HG03175 (cell line): Measurements from ENCODE around the gene LACRT.

Experiments
- ATAC-seq: cut with Tn5 transposase; IDR thresholded peaks from one replicate; pipeline ENCODE4 v1.9.1; 2021; ENCODE audit warnings: mild to moderate bottlenecking, moderate library complexity; ENCODE audit not compliant: unreplicated experiment

The LACRT gene, protein sequence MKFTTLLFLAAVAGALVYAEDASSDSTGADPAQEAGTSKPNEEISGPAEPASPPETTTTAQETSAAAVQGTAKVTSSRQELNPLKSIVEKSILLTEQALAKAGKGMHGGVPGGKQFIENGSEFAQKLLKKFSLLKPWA

DNA sequence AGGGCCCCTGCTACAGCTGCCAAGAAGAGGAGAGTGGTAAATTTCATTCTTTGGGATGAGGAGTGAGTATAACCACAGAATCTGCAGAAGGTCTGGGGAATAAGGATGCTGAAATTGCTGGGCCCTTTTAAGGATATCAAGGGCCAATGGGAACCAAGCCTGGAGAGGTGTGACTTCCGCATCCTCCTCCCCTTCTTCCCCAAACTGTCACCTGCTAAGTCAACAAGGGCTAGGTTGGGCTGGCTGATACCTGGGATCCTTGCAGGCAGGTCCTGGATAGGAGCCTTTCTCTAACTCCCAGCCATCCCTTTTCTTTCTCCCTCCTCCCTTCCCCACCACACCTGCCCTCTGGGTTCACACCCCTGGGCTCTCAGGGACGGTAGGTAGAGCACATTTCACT lies at the start of gene LACRT:
TSS of gene LACRT (minus strand) at position 101 of the 400 bp plus-strand sequence. CDS start at position 47, 54 bp downstream.
- ATAC-seq, result no peak

DNA sequence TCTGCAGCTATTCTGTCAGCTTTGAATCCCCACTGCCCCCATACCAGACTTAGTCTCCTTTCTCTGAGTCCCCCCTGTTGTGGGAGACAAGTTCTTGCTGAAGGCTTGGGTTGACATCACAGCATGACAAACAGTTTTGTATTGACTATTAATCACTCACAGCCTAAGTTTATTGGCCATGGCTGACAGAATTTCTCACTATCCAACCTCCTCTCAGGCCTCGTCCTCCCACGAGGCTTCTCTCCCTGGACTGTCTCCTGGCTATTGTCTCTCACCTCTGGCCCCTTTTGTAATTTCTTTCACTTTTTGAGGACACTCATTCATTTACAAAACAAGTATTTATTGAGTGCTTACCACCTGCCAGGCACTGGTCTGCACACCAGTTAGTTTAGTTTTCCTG lies 48.7 kb upstream of the LACRT start:
- no peak for ATAC-seq

DNA sequence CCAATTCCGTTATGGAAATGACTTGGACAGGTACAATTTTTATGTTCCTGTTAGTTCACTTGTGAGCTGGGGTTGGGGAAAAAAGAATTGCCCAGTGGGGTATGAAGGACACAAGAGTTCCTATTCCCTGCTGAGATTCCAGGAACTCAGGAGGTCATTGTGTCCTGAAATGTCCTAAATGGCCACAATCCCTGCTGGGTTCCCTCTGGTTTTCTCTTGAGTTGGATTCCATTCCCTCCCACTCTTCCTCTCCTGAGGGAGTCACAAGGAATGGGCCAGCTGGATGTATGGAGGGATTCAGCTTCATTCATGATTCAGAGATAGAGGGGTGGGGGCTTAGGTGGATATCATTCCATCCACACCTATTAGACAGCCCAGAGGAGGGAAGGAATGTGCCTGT lies 48.0 kb upstream of the LACRT start:
- no peak for ATAC-seq

DNA sequence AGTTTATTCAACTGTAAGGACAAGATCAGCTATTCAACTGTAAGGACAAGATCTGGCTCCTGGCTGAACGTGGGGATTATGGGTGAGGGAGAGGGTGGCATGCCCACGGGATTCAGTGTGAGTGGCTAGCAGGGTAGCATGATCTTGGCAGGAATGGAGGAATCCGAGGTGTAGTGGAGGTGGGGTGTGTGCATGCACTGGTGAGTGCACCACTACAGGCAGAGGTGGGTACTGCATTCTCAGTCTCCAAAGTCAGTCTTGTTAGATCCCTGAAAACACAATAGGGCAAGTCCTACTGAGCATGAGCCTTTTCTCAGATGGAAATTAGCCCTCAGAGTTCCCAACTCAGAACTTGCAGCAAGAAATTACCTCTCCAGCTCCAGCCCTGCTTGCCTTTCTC lies 45.7 kb upstream of the LACRT start:
- peak; percentile 72 for ATAC-seq

DNA sequence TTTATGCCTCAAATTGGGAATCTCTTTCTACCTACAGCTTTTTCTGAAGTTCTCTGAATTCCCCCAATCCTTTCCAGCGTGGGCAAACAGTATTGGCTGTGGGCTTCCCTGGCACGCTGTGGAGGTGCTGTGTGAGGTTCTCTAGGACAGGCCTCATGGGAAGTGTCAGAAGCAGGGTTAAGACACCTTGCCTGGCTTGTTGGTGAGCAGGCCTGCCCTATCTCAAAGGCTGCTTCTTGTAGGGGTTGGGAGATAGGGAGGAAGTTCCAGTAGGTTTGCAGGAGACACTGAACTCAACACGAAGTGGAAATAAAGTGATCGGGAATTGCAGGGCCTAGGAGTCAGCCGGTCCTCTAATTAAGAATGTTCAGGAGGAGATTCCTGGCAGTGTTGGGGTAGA lies 43.4 kb upstream of the LACRT start:
- no peak for ATAC-seq

DNA sequence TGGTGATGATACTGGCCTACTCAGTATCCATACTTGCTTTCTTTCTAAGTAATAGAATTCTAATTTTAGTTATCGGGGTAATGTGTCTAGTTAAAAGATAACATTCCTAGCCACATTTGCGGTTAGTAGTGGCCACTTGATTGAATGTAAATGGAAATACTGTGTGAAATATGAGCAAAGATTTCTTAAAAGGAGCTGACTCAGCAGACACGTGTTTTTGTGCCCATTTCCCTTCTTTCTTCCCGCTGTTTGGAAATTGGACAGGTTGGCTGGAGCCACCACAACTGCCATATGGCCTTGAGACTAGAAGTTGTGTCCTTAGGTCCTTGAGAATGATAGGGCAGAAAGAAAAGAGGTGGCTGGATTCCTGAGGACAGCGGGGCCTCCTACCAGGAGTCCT lies 33.2 kb upstream of the LACRT start:
- no peak for ATAC-seq

DNA sequence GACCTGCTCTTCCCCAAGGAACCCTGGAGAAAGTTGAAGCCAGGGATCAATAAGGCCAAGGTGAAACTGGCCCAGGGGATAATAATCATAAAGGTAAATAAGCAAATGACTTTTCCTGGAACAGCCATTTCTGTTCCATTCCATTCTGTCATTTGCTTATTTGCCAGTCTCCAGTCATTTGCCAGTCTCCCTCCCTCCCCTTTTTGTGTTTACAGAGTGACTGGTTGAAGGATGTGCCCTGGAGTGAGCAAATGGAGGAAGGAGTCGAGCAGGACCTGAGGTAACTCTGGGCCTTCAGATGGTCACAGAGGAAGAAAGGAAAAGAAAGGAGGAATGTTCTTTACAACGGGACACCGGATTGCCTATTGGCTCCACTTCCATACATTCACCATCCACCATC lies 31.3 kb upstream of the LACRT start:
- ATAC-seq, result no peak

DNA sequence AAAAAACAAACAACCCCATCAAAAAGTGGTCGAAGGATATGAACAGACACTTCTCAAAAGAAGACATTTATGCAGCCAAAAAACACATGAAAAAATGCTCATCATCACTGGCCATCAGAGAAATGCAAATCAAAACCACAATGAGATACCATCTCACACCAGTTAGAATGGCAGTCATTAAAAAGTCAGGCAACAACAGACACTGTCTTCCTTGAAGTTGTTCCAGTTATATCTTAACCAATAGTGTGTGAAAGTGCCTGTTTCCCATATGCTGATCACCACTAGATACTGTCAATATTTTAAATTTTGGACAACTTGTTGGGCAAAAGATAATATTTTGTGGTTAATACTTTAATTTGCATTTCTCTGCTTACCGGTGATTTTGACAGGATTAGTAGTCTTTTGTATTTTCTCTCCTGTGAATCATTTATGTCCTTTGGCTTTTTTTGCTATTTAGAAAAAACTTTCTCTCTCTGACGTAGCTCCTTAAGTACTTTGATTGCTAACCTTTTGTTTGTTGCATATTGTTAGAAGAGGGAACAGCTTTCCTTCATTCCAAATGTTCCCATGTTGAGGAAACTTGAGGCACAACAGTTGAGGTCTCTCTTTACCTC lies 30.4 kb upstream of the LACRT start:
- ATAC-seq, result peak; percentile 53

DNA sequence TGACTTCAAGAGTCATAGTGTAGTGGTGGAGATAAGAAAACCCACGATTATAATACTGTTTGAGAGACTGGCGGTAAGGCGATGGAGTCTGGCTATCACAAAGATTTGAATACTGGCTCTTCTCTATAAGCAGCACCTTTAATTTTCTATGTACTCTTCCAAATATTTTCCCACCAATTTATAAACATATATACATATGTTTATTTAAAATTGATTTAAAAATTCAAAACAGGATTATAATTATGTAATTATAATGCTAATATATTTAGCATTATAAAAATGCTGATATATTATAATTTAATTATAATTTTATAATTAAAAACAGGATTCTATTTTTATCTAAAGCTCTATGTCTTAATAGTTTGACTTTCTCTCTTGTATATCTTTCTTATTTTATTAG lies 28.9 kb upstream of the LACRT start:
- ATAC-seq, result no peak

DNA sequence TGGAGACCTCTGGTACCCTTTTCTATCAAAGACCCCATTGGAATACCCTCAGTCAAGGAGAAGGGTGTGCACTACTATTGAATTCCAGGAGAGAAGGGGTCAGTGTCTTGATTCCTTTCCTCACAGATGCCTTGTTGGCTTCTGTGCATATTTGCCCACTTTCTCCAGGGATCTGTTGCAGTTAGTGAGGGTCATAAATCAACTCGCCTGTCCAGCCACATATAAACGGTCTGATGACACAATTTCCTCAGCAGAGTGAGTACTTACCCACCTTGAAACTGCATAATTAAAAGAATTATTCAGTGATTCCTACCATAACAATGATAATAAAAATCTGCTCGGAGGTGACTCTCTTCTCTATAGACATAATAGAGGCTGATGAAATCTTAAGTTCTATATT lies 27.3 kb upstream of the LACRT start:
- no peak for ATAC-seq

DNA sequence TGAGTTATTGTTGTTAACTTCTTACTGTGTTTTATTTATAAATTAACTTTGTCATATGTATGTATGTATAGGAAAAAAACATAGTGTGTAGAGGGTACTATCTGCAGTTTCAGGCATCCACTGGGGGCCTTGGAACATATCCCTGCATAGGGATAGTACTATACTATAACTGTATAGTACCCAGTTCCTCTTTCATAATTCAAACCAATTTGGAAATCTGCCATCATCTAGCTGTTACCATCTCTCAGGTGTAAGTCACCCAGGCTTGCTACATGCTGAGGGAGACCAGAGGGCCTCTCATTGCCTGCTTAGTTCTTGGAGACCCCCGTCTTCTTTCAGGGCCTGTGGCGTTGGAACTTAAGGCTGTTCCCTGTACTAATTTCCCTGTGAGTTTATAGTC lies 26.4 kb upstream of the LACRT start:
- peak; percentile 48 for ATAC-seq

DNA sequence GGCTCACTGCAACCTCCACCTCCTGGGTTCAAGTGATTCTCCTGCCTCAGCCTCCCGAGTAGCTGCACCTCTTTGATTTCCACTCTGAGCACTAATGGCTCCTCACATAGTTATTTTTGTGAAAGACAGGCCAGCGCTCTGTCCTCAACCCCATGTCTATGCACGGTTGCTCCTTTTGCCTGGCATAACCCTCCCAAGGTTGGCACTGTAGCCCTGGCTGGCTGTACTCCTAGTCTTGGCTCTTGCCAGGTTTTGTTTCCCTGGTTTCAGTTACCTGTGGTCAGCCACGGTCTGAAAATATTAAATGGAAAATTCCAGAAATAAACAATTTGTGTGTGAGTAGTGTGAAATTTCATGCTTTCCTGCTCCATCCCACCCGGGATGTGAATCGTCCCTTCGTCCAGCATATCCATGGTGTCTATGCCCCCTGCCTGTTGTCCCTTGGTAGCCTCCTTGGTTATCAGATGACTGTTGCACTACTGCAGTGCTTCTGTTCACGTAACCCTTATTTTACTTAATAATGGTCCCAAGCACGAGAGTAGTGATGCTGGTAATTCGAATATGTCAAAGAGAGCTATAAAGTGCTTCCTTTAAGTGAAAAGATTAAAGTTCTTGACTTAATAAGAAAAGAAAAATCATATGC lies 25.7 kb upstream of the LACRT start:
- ATAC-seq, result no peak

DNA sequence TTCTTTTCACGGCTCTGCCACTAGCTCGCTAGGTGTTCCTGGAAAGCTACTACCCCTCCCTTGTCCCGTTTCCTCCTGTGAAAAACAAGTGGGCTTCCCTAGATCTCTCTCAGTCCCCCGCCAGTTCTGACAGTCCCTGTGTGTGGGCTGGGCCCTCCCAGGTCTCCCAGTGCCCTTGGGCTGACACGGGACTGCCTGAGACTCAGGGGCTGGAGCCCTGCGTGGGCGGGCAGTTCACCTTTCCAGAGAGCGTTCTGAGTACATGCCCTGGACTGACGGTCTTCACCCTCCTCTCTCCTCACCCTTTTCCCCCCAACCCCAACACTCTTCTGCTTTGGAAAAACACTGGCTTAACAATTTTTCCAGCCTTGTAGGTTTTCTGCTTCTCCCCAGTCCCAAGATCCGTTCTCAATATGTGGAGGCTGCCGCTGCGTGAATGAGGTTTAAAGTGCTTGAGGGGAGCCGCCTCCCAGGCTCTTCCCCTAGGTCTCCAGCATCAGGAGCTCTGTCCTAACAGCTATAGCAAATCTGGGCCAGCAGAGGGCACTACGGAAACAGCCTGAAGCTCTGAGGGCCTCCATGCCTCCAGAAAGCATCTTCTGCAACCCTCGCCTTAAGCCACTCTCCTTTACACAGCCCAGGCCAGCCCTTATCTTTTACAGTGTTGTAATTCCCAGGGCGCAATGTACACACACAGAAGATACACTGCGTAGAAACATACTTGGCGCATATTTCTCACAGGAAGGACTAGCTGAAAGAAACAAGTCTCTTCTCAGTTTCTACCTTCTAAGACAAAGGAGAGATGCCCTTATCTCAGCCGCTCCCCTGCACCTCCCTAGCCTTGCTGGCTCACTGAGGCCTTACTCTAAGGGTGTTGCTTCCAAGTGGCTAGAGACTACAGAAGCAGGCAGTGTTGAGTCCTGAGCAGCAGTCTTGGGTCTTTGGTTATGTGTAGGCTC lies 23.9 kb upstream of the LACRT start:
- peak; percentile 67 for ATAC-seq

DNA sequence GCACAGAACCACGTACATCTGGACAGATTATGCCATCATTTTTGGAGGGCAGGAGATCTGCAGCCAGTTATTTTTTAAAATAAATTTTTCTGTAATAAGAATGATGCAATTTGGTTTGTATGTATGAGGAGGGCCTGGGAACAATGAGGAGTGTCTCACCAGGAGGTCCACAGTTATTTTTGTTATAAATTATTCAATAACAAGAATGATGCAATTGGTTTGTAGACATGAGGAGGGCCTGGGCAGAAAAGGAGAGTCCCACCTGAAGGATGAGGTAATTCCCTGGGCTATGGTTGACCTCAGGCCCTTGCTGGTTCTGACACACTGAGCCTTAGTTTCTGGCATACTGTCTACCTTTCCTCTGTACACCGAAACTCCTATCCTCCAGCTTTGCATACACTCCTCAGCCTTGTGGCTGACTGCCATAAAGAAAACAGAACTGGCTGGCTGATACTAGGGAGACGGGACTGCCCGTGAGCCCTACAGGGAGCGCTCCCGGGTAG lies 22.5 kb upstream of the LACRT start:
- no peak for ATAC-seq

DNA sequence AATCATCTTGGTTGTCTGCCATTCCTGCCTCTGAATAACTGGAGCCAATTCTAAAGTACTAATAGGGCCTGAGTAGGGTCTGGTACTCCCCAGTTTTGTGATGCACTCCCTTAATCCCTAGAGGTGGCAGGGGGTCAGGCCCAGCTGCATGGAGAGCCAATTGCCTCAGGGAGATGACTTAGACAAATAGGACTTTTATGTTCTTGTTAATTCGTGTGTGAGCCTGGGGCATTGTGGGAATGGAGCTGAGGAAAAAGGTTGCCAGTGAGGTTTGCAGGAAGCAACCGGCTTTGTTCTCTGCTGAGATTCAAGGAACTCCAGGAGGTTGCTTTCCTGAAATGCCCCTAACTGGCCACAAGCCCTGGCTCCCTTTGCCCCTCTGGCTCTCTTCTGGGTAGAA lies 20.2 kb upstream of the LACRT start:
- ATAC-seq, result no peak

DNA sequence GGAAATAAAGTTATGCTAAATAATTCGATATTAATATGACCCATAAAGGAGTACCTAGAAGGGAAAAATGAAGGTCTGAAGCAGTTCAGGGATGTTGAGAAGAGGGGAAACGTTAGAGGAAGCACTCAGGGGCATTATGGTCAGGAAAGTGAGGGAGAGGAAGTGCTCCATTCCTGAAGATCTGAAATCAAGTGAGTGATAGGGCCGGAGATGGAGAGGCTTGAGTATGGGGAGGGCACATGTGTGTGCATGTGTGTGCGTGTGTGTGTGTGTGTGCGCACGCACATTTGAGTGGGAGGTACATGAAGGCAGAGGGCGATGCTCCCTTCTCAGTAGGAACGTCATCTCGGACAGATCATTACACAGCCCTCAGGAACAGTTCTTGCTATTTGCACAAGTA lies 18.3 kb upstream of the LACRT start:
- ATAC-seq, result no peak

DNA sequence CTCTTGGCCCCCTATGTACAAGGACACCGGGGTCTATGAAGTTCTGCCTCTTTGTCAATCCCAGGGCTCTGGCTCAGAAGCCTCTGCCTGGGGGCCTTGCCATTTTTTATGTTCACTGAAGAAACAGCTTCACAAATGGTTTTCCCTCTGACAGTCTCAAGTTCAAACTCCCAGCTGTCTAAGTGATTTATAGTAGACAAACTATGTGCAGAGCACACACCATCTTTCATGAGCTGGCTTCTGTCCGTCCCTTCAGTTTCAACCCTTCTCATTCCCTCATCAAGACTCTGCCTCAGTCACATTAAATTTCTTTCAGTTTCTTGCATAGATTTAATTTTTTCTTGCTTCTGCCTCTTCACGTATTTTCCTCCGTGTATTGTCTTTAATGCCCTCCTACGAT lies 16.2 kb upstream of the LACRT start:
- ATAC-seq, result no peak

DNA sequence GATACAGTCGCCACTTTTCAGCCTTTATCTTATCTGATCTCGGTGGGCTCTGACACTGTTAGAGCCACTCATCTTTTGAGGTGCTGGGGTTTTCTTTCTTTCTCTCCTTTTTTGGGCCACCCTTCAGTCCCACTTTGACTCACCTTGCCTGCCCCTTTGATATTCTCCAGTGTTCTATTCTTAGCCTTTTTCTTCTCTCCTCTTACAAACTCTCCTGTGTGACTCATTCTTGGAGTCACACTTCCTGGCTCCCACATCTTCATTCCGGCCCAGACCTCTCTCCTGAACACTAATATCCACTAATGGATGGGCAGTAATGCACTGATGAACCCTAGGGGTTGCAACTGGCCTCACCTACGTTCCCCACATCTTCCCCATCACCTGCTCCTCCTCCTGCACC lies 15.7 kb upstream of the LACRT start:
- ATAC-seq, result no peak

DNA sequence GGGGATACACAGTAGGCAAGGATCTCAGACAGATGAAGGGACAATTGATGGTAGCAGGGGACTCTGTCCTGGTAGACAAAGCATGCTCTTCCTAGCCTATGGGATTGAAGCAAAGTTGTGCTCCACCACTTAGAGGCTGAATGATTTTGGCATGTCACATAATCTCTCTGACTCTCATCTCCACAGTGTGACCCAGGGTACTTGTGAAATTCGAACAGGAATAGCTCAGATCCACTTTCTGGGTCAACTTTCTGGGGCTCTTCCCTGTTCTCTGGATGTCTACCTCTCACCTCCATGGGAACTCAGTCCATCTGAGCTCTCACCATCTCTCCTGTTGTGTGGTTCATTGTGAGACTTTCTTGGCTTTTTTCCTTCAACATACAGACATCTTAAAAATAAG lies 15.1 kb upstream of the LACRT start:
- ATAC-seq, result no peak

DNA sequence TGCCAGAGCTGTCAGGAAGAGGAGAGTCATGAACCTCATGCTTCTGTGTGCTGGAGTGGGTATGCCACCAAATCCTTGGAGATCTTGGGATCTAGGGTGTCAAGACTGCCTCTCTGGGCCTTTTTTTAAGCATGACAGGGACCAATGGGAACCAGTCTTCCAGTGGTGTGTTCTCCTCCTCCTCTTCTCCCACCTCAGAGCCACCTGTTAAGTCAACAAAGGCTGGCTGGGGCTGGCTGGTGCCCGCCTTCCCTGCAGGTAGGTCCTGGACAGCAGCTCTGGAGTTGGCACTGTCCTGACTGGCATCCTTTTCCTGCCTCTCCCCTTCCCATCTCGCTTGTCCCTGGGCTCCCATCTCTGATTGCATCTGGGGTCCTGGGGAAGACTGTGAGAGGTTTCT lies 13.6 kb upstream of the LACRT start, which contains the start of gene DCD:
TSS of gene DCD (minus strand) at position 101 of the 400 bp plus-strand sequence. CDS start at position 39, 62 bp downstream.
- ATAC-seq, result no peak

DNA sequence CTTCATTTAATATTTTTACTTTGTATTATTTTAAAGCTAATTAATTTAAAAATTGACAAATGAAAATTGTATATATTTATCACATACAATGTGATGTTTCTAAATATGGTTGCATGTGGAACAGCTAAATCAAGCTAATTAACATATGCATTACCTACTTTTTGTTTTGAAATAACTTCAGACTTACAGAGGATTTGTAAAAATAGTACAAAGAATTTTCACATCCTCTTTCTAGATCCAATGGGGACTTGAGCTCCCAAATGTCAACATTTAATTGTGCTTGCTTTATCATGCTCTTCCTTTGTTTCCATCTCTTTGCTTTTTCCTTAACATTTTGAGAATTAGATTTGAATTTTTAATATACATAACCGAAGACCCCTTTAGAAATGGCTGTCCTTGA lies 6.9 kb upstream of the LACRT start:
- ATAC-seq, result no peak
